ENCODE measurements around the gene TPST2. TPM values are rescaled to one million over a fixed set of nuclear protein-coding genes. Genes with fewer than 3 reads are reported as not detected.

The TPST2 gene
- total and polyA plus RNA-seq, 9 of the 15 experiments (the other 6 are each of a cell fraction or from before 2014, with no cell fraction given): 14.2 to 123 (median 60.1) TPM

- TF ChIP-seq KDM5B (IDR thresholded peaks at IDR 0.05; ENCODE audit: insufficient replicate concordance, low read depth, low read length): peak; percentile 57
- TF ChIP-seq BCLAF1 (IDR thresholded peaks at IDR 0.05; ENCODE audit: borderline replicate concordance in 1 of 2, control insufficient read depth in 1 of 2, low read depth in 2 of 2, low read length in 1 of 2): no peak
- TF ChIP-seq CBX1 (IDR thresholded peaks at IDR 0.05; ENCODE audit: low read depth): peak; percentile 81; the same call in 1 of the 2 replicates
- peak; percentile 98 for TF ChIP-seq MTA1 (IDR thresholded peaks at IDR 0.05; ENCODE audit: borderline replicate concordance)
- no peak for TF ChIP-seq BRCA1 (IDR thresholded peaks at IDR 0.05)
- no peak for TF ChIP-seq BRCA1 (CRISPR knock-in tag; IDR thresholded peaks at IDR 0.05)
- no peak for TF ChIP-seq HEY1 (CRISPR knock-in tag; IDR thresholded peaks at IDR 0.05; ENCODE audit: borderline replicate concordance)
- TF ChIP-seq CHD1 (IDR thresholded peaks at IDR 0.05; ENCODE audit: low read length): no peak
- TF ChIP-seq, protein P1, sequence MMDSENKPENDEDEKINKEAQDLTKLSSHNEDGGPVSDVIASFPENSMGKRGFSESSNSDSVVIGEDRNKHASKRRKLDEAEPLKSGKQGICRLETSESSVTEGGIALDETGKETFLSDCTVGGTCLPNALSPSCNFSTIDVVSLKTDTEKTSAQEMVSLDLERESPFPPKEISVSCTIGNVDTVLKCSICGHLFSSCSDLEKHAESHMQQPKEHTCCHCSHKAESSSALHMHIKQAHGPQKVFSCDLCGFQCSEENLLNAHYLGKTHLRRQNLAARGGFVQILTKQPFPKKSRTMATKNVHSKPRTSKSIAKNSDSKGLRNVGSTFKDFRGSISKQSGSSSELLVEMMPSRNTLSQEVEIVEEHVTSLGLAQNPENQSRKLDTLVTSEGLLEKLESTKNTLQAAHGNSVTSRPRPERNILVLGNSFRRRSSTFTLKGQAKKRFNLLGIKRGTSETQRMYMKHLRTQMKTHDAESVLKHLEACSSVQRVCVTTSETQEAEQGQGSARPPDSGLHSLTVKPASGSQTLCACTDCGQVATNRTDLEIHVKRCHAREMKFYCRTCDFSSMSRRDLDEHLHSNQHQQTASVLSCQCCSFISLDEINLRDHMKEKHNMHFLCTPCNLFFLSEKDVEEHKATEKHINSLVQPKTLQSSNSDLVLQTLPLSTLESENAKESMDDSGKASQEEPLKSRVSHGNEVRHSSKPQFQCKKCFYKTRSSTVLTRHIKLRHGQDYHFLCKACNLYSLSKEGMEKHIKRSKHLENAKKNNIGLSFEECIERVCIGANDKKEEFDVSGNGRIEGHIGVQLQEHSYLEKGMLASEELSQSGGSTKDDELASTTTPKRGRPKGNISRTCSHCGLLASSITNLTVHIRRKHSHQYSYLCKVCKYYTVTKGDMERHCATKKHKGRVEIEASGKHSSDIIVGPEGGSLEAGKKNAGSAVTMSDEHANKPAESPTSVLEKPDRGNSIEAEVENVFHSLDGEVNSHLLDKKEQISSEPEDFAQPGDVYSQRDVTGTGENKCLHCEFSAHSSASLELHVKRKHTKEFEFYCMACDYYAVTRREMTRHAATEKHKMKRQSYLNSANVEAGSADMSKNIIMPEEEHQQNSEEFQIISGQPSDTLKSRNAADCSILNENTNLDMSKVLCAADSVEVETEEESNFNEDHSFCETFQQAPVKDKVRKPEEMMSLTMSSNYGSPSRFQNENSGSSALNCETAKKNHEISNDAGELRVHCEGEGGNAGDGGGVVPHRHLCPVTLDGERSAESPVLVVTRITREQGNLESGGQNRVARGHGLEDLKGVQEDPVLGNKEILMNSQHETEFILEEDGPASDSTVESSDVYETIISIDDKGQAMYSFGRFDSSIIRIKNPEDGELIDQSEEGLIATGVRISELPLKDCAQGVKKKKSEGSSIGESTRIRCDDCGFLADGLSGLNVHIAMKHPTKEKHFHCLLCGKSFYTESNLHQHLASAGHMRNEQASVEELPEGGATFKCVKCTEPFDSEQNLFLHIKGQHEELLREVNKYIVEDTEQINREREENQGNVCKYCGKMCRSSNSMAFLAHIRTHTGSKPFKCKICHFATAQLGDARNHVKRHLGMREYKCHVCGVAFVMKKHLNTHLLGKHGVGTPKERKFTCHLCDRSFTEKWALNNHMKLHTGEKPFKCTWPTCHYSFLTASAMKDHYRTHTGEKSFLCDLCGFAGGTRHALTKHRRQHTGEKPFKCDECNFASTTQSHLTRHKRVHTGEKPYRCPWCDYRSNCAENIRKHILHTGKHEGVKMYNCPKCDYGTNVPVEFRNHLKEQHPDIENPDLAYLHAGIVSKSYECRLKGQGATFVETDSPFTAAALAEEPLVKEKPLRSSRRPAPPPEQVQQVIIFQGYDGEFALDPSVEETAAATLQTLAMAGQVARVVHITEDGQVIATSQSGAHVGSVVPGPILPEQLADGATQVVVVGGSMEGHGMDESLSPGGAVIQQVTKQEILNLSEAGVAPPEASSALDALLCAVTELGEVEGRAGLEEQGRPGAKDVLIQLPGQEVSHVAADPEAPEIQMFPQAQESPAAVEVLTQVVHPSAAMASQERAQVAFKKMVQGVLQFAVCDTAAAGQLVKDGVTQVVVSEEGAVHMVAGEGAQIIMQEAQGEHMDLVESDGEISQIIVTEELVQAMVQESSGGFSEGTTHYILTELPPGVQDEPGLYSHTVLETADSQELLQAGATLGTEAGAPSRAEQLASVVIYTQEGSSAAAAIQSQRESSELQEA (IDR thresholded peaks at IDR 0.05; ENCODE audit: low read depth): no peak
- TF ChIP-seq ZNF146 (CRISPR knock-in tag; IDR thresholded peaks at IDR 0.05; ENCODE audit: unreplicated experiment): no peak
- no peak for TF ChIP-seq XRCC3 (IDR thresholded peaks at IDR 0.05)
- no peak for TF ChIP-seq PURB (CRISPR knock-in tag; IDR thresholded peaks at IDR 0.05; ENCODE audit: low read depth)
- TF ChIP-seq TAF15 (IDR thresholded peaks at IDR 0.05; ENCODE audit: low read depth, low read length): no peak
- 0 out of 2 replicates have a peak, but pooled peaks have one; percentile 72 for TF ChIP-seq MXI1 (IDR thresholded peaks at IDR 0.05; ENCODE audit: low read depth, low read length)
- no peak for TF ChIP-seq PRMT5 (CRISPR knock-in tag; IDR thresholded peaks at IDR 0.05)
- TF ChIP-seq PRPF4 (IDR thresholded peaks at IDR 0.05; ENCODE audit: insufficient read depth, low read depth, low read length, poor library complexity, severe bottlenecking): no peak
Observed at GRCh38 chr22:26483439-26484359, 106.2 kb downstream of the TPST2 start, which contains the start of the genes HPS4 and SRRD (continued).
